NCI-H2081 treated with DMSO at 0.1 percent for 48 hours (cell line): ENCODE measurements around the gene SP140L.
"Not testable (repeated sequence)": the region's sequence is repeated elsewhere in the genome, so short reads cannot be mapped to it uniquely, and the experiment has no call there.

Experiments
- DNase-seq: peaks from one replicate; lab custom pipeline; 2025; lab: John Stamatoyannopoulos, UW

SP140L gene

GRCh38 chr2:230418341-230419016 is 91.5 kb downstream of the SP140L start:
- no peak for DNase-seq

GRCh38 chr2:230419181-230419580 is 92.2 kb downstream of the SP140L start:
- no peak for DNase-seq

- DNase-seq = no peak
Observed at GRCh38 chr2:230422149-230422548, 95.2 kb downstream of the SP140L start.

- DNase-seq = no peak
Observed at GRCh38 chr2:230423851-230424458, 97.0 kb downstream of the SP140L start.

GRCh38 chr2:230425377-230425776 is 98.4 kb downstream of the SP140L start:
- DNase-seq = no peak

- DNase-seq = no peak
Observed at GRCh38 chr2:230429513-230429912, 102.5 kb downstream of the SP140L start.

GRCh38 chr2:230430957-230431910 is 104.2 kb downstream of the SP140L start:
- no peak for DNase-seq

GRCh38 chr2:230434677-230435324 is 107.8 kb downstream of the SP140L start:
- DNase-seq = no peak

- no peak for DNase-seq
Observed at GRCh38 chr2:230435431-230435830, 108.4 kb downstream of the SP140L start.

GRCh38 chr2:230439121-230439520 is 112.1 kb downstream of the SP140L start:
- DNase-seq = not testable (repeated sequence)

- DNase-seq = no peak
Observed at GRCh38 chr2:230439590-230439989, 112.6 kb downstream of the SP140L start.

GRCh38 chr2:230441227-230441897 is 114.4 kb downstream of the SP140L start:
- no peak for DNase-seq

GRCh38 chr2:230443541-230443940 is 116.5 kb downstream of the SP140L start:
- DNase-seq = no peak

- no peak for DNase-seq
Observed at GRCh38 chr2:230444832-230445231, 117.8 kb downstream of the SP140L start.

- no peak for DNase-seq
Observed at GRCh38 chr2:230447036-230447435, 120.0 kb downstream of the SP140L start.

GRCh38 chr2:230447455-230448451 is 120.8 kb downstream of the SP140L start:
- DNase-seq = no peak

GRCh38 chr2:230449901-230450467 is 123.0 kb downstream of the SP140L start:
- no peak for DNase-seq

- DNase-seq = no peak
Observed at GRCh38 chr2:230453006-230453405, 126.0 kb downstream of the SP140L start.
